K562 (cell line): ENCODE measurements around the gene CYSRT1. TPM values are rescaled to one million over a fixed set of nuclear protein-coding genes. Genes with fewer than 3 reads are reported as not detected.
A peak's percentile ranks its signal among the peaks of the same experiment; 100 is the strongest.

ENCODE experiments used
- ATF1 ChIP-seq, 2 experiments: fragments of 450-650 bp in 1 of 2; IDR thresholded peaks; 2 replicates each; pipeline ENCODE4 v1.6.1; 2016; ENCODE audit warnings: missing compliant biosample characterization in 1 of 2, missing genetic modification characterization in 1 of 2
- CREB1 ChIP-seq, 2 experiments: sonication (generic) in 1 of 2; formaldehyde crosslinking in 1 of 2; IDR thresholded peaks; 2 replicates each; pipeline versions ENCODE4 v1.6.1 to v1.8.0; 2012 to 2022; ENCODE audit warnings: inconsistent platforms in 1 of 2, mild to moderate bottlenecking in 1 of 2, missing genetic modification reagents in 1 of 2, moderate library complexity in 1 of 2
- ELF4 ChIP-seq: fragments of 450-650 bp; formaldehyde crosslinking; IDR thresholded peaks from 2 replicates; pipeline ENCODE4 v1.4.0; 2022; ENCODE audit warnings: missing genetic modification characterization
- KDM1A ChIP-seq, 2 experiments: fragments of 450-650 bp; IDR thresholded peaks; 2 replicates each; pipeline ENCODE4 v1.6.1; 2016; ENCODE audit warnings: mild to moderate bottlenecking in 2 of 2
- KDM5B ChIP-seq: fragments of 200-600 bp; sonication (generic); IDR thresholded peaks from 2 replicates; pipeline ENCODE4 v1.6.1; 2012; ENCODE audit warnings: low read depth, mild to moderate bottlenecking, moderate library complexity, low read length, control low read depth, inconsistent platforms; ENCODE audit not compliant: insufficient replicate concordance
- L3MBTL2 ChIP-seq: fragments of 450-650 bp; IDR thresholded peaks from 2 replicates; pipeline ENCODE4 v1.6.1; 2016; ENCODE audit warnings: mild to moderate bottlenecking, moderate library complexity
- NONO ChIP-seq, 2 experiments: fragments of 200-400 bp in 1 of 2; fragments of 450-650 bp in 1 of 2; formaldehyde crosslinking in 1 of 2; IDR thresholded peaks; 2 replicates each; pipeline ENCODE4 v1.6.1; 2017; ENCODE audit warnings: low read depth in 2 of 2, mild to moderate bottlenecking in 2 of 2, moderate library complexity in 2 of 2, low read length in 1 of 2
- PBX2 ChIP-seq, 2 experiments: IDR thresholded peaks in 1 of 2; conservative IDR thresholded peaks in 1 of 2; 2 replicates each; pipeline ENCODE4 v1.6.1; 2016; ENCODE audit warnings: low read depth in 2 of 2, mild to moderate bottlenecking in 1 of 2, missing compliant biosample characterization in 1 of 2, missing genetic modification characterization in 1 of 2, moderate library complexity in 1 of 2
- PCBP1 ChIP-seq: fragments of 200-400 bp; formaldehyde crosslinking; IDR thresholded peaks from 2 replicates; pipeline ENCODE4 v1.6.1; 2018; ENCODE audit warnings: mild to moderate bottlenecking, low read depth, low read length; ENCODE audit not compliant: poor library complexity, severe bottlenecking
- PRDM10 ChIP-seq: fragments of 450-650 bp; IDR thresholded peaks from 2 replicates; pipeline ENCODE4 v1.6.1; 2018; ENCODE audit not compliant: partially characterized antibody
- SMAD3 ChIP-seq: fragments of 450-650 bp; formaldehyde crosslinking; conservative IDR thresholded peaks from 2 replicates; pipeline ENCODE4 v1.4.0; 2020; ENCODE audit warnings: mild to moderate bottlenecking
- SUPT5H ChIP-seq: fragments of 450-650 bp; IDR thresholded peaks from 2 replicates; pipeline ENCODE4 v1.6.1; 2016
- TCF3 ChIP-seq: sonication (generic); formaldehyde crosslinking; IDR thresholded peaks from 2 replicates; pipeline ENCODE4 v1.4.0; 2020; ENCODE audit warnings: mild to moderate bottlenecking, missing genetic modification reagents
- VEZF1 ChIP-seq: fragments of 200-800 bp; sonication (Bioruptor generic); IDR thresholded peaks from 2 replicates; pipeline ENCODE4 v1.6.1; 2017; ENCODE audit warnings: missing genetic modification characterization, missing compliant biosample characterization
- YY1 ChIP-seq, 3 experiments: IDR thresholded peaks; 2 replicates each; pipeline ENCODE4 v1.6.1; 2011; ENCODE audit warnings: low read length in 2 of 3, mild to moderate bottlenecking in 2 of 3, moderate library complexity in 2 of 3, borderline replicate concordance in 1 of 3, control low read depth in 1 of 3, low read depth in 1 of 3; ENCODE audit not compliant: insufficient read depth in 3 of 3, insufficient replicate concordance in 2 of 3, control insufficient read depth in 1 of 3, insufficient read length in 1 of 3; ENCODE audit errors: extremely low read depth in 1 of 3
- ZBTB17 ChIP-seq: fragments of 450-650 bp; formaldehyde crosslinking; IDR thresholded peaks from 2 replicates; pipeline ENCODE4 v1.4.0; 2020; ENCODE audit warnings: mild to moderate bottlenecking
- ZKSCAN1 ChIP-seq: fragments of 150-350 bp; IDR thresholded peaks from 2 replicates; pipeline ENCODE4 v1.6.1; 2016; ENCODE audit warnings: low read depth, low read length
- polyA plus RNA-seq, 8 experiments: library from polyadenylated mRNA; depleted of rRNA in 4 of 8; stranded (reverse) in 5 of 8; unstranded in 3 of 8; fragments of >200 nt; fragmentation: Nextera tagmentation in 2 of 8; fragmentation: Illumina TruSeq in 1 of 8; extraction: Ambion mirVana in 2 of 8; extraction: Trizol in 1 of 8; gene quantifications; 2 replicates each; pipeline versions ENCODE4 v1.2.1 to v1.2.3, GENCODE V29; 2011 to 2014; ENCODE audit warnings: inconsistent platforms in 1 of 8, missing spikeins in 1 of 8
- total RNA-seq, 7 experiments: library from RNA; depleted of rRNA in 6 of 7; stranded (reverse); fragments of >200 nt in 6 of 7; fragmentation: Illumina TruSeq in 2 of 7; extraction: Trizol in 2 of 7; gene quantifications; 2 replicates each; pipeline versions ENCODE4 v1.2.1 to v1.2.3, GENCODE V29; 2011 to 2021; ENCODE audit warnings: low replicate concordance in 1 of 7

Gene CYSRT1
- total and polyA plus RNA-seq, 9 of the 15 experiments (the other 6 are each of a cell fraction or from before 2014, with no cell fraction given): 0.04 to 1.4 (median 0.42) TPM; not detected in 3

- TF ChIP-seq KDM1A (IDR thresholded peaks at IDR 0.05): no peak
- peak; percentile 49 for TF ChIP-seq PRDM10
- TF ChIP-seq ATF1 (CRISPR knock-in tag; IDR thresholded peaks at IDR 0.05): peak; percentile 100
- TF ChIP-seq ATF1 (tag; IDR thresholded peaks at IDR 0.05): peak; percentile 100
- TF ChIP-seq ELF4: peak; percentile 44; the same call in 1 of the 2 replicates
- no peak for TF ChIP-seq PCBP1
- peak; percentile 35 for TF ChIP-seq TCF3
- no peak for TF ChIP-seq PBX2 (CRISPR knock-in tag; IDR thresholded peaks at IDR 0.05; ENCODE audit: low read depth)
- TF ChIP-seq PBX2 (tag; conservative IDR thresholded peaks at IDR 0.05; ENCODE audit: low read depth): no peak
- peak in 1 of 2 experiments; percentile 86 for TF ChIP-seq NONO (IDR thresholded peaks at IDR 0.05; ENCODE audit: low read depth in 2 of 2, low read length in 1 of 2)
- peak; percentile 72 for TF ChIP-seq L3MBTL2
- TF ChIP-seq ZBTB17 (CRISPR knock-in tag): peak; percentile 46; the same call in 1 of the 2 replicates
- peak; percentile 67 to 91 (median 87) for TF ChIP-seq YY1 (IDR thresholded peaks at IDR 0.05; ENCODE audit: borderline replicate concordance in 1 of 3, control insufficient read depth in 1 of 3, extremely low read depth in 1 of 3, insufficient read depth in 3 of 3, insufficient read length in 1 of 3, insufficient replicate concordance in 2 of 3, low read depth in 1 of 3, low read length in 2 of 3)
- TF ChIP-seq VEZF1 (CRISPR knock-in tag): peak; percentile 86
- peak; percentile 100 for TF ChIP-seq CREB1 (IDR thresholded peaks at IDR 0.05)
- peak; percentile 100 for TF ChIP-seq CREB1 (CRISPR knock-in tag; IDR thresholded peaks at IDR 0.05)
- TF ChIP-seq KDM5B: peak; percentile 87
- TF ChIP-seq SUPT5H: peak; percentile 82; the same call in 1 of the 2 replicates
- TF ChIP-seq ZKSCAN1: peak; percentile 96; the same call in 1 of the 2 replicates
- TF ChIP-seq SMAD3 (CRISPR knock-in tag): peak; percentile 62; the same call in 1 of the 2 replicates
Measured at GRCh38 chr9:137188490-137189296, 36.3 kb upstream of the CYSRT1 start, which contains the start of the genes ANAPC2 and SSNA1 (continued).
